H9 (cell line): ENCODE data around the gene PPP1R17. TPM values are rescaled to one million over a fixed set of nuclear protein-coding genes. Genes with fewer than 3 reads are reported as not detected.

Experiments used
- DNase-seq: peaks from one replicate; pipeline ENCODE4 v3.0.0-alpha.2; 2017
- H2AFZ ChIP-seq: one replicate; pipeline ENCODE4 v1.6.1; 2013; ENCODE audit warnings: mild to moderate bottlenecking, low read length, control low read depth, moderate library complexity
- H2AK5ac ChIP-seq: 2 replicates; pipeline ENCODE4 v1.6.1; 2013; ENCODE audit warnings: low read length, control low read depth, mixed read lengths; ENCODE audit not compliant: insufficient read length
- H2BK120ac ChIP-seq: one replicate; pipeline ENCODE4 v1.6.1; 2013; ENCODE audit warnings: low read depth, mild to moderate bottlenecking, low read length, control low read depth, inconsistent platforms; ENCODE audit not compliant: poor library complexity, severe bottlenecking
- H2BK12ac ChIP-seq: 2 replicates; pipeline ENCODE4 v1.6.1; 2013; ENCODE audit warnings: low read length, control low read depth, mixed read lengths, low read depth; ENCODE audit not compliant: insufficient read length
- H2BK15ac ChIP-seq: 2 replicates; pipeline ENCODE4 v1.6.1; 2013; ENCODE audit warnings: low read depth, low read length, control low read depth
- H2BK20ac ChIP-seq: one replicate; pipeline ENCODE4 v1.6.1; 2013; ENCODE audit warnings: low read depth, mild to moderate bottlenecking, low read length, control low read depth, inconsistent platforms; ENCODE audit not compliant: poor library complexity, severe bottlenecking
- H2BK5ac ChIP-seq: 2 replicates; pipeline ENCODE4 v1.6.1; 2013; ENCODE audit warnings: low read length, control low read depth, mixed read lengths; ENCODE audit not compliant: insufficient read length
- H3K14ac ChIP-seq: 2 replicates; pipeline ENCODE4 v1.6.1; 2013; ENCODE audit warnings: low read length, control low read depth; ENCODE audit not compliant: insufficient read depth
- H3K18ac ChIP-seq: 2 replicates; pipeline ENCODE4 v1.6.1; 2013; ENCODE audit warnings: low read depth, mild to moderate bottlenecking, mixed read lengths, low read length, control low read depth; ENCODE audit not compliant: insufficient read length
- H3K23ac ChIP-seq: 2 replicates; pipeline ENCODE4 v1.6.1; 2013; ENCODE audit warnings: low read length, control low read depth, mixed read lengths, low read depth; ENCODE audit not compliant: insufficient read length
- H3K23me2 ChIP-seq: 2 replicates; pipeline ENCODE4 v1.6.1; 2013; ENCODE audit warnings: low read depth, mild to moderate bottlenecking, mixed read lengths, low read length, control low read depth; ENCODE audit not compliant: insufficient read length, poor library complexity, severe bottlenecking
- H3K27ac ChIP-seq: 2 replicates; pipeline ENCODE4 v1.5.1; 2013; ENCODE audit warnings: low read length, control low read depth, mixed read lengths, low read depth; ENCODE audit not compliant: insufficient read length
- H3K27me3 ChIP-seq: 2 replicates; pipeline ENCODE4 v1.6.1; 2013; ENCODE audit warnings: low read length, control low read depth, inconsistent platforms; ENCODE audit not compliant: insufficient read depth
- H3K4ac ChIP-seq: 2 replicates; pipeline ENCODE4 v1.6.1; 2013; ENCODE audit warnings: low read depth, mild to moderate bottlenecking, control low read depth, inconsistent platforms, low read length, moderate library complexity
- H3K4me1 ChIP-seq: 2 replicates; pipeline ENCODE4 v1.6.1; 2013; ENCODE audit warnings: low read length, control low read depth, inconsistent platforms; ENCODE audit not compliant: insufficient read depth
- H3K4me2 ChIP-seq: 2 replicates; pipeline ENCODE4 v1.6.1; 2013; ENCODE audit warnings: low read length, control low read depth, mixed read lengths; ENCODE audit not compliant: insufficient read length, insufficient read depth
- H3K56ac ChIP-seq: 2 replicates; pipeline ENCODE4 v1.6.1; 2013; ENCODE audit warnings: low read depth, mild to moderate bottlenecking, mixed read lengths, low read length, control low read depth; ENCODE audit not compliant: insufficient read length
- H3K79me1 ChIP-seq: 2 replicates; pipeline ENCODE4 v1.6.1; 2013; ENCODE audit warnings: low read depth, mild to moderate bottlenecking, moderate library complexity, low read length, control low read depth, inconsistent platforms; ENCODE audit not compliant: insufficient read depth, poor library complexity, severe bottlenecking
- H3K79me2 ChIP-seq: 2 replicates; pipeline ENCODE4 v1.6.1; 2013; ENCODE audit warnings: low read length, control low read depth, inconsistent platforms; ENCODE audit not compliant: insufficient read depth
- H3K9ac ChIP-seq: 2 replicates; pipeline ENCODE4 v1.6.1; 2013; ENCODE audit warnings: low read length, control low read depth, mixed read lengths; ENCODE audit not compliant: insufficient read length; ENCODE audit errors: extremely low read depth
- H3K9me3 ChIP-seq: one replicate; pipeline ENCODE4 v1.6.1; 2013; ENCODE audit warnings: low read depth, low read length, inconsistent platforms; ENCODE audit not compliant: control insufficient read depth
- H3T11ph ChIP-seq: one replicate; pipeline ENCODE4 v1.6.1; 2013; ENCODE audit warnings: mild to moderate bottlenecking, low read length, control low read depth, inconsistent platforms
- H4K20me1 ChIP-seq: one replicate; pipeline ENCODE4 v1.6.1; 2013; ENCODE audit not compliant: control insufficient read depth, insufficient read length, insufficient read depth
- H4K5ac ChIP-seq: 2 replicates; pipeline ENCODE4 v1.6.1; 2013; ENCODE audit warnings: low read depth, mild to moderate bottlenecking, mixed read lengths, low read length, control low read depth; ENCODE audit not compliant: insufficient read length
- H4K8ac ChIP-seq: replicated peaks from 2 replicates; pipeline ENCODE4 v1.6.1; 2013; ENCODE audit warnings: low read length, control low read depth, mixed read lengths, low read depth; ENCODE audit not compliant: insufficient read length
- H4K91ac ChIP-seq: 2 replicates; pipeline ENCODE4 v1.6.1; 2013; ENCODE audit warnings: low read depth, mild to moderate bottlenecking, moderate library complexity, mixed read lengths, low read length, control low read depth; ENCODE audit not compliant: insufficient read length
- H3K27ac Mint-ChIP-seq, 3 experiments: 2 replicates in 2 of 3; 3 replicates in 1 of 3; pipeline ENCODE4 v1.8.0; 2020 to 2021; ENCODE audit warnings: mixed read lengths in 3 of 3, mild to moderate bottlenecking in 1 of 3, moderate library complexity in 1 of 3
- H3K27me3 Mint-ChIP-seq: 2 replicates; pipeline ENCODE4 v1.8.0; 2021; ENCODE audit warnings: low read depth, mild to moderate bottlenecking, moderate library complexity, mixed read lengths
- H3K36me3 Mint-ChIP-seq, 3 experiments: 2 replicates in 2 of 3; 3 replicates in 1 of 3; pipeline ENCODE4 v1.8.0; 2020 to 2021; ENCODE audit warnings: low read depth in 3 of 3, mixed read lengths in 3 of 3; ENCODE audit not compliant: insufficient read depth in 1 of 3
- H3K4me1 Mint-ChIP-seq, 2 experiments: 2 replicates each; pipeline ENCODE4 v1.8.0; 2020; ENCODE audit warnings: mixed read lengths in 2 of 2
- H3K4me3 Mint-ChIP-seq, 2 experiments: 2 replicates in 1 of 2; 3 replicates in 1 of 2; pipeline ENCODE4 v1.8.0; 2020 to 2021; ENCODE audit warnings: mild to moderate bottlenecking in 2 of 2, mixed read lengths in 2 of 2, moderate library complexity in 1 of 2
- H3K9me3 Mint-ChIP-seq, 2 experiments: 2 replicates in 1 of 2; 3 replicates in 1 of 2; pipeline ENCODE4 v1.8.0; 2020; ENCODE audit warnings: mild to moderate bottlenecking in 2 of 2, mixed read lengths in 2 of 2, moderate library complexity in 1 of 2
- CTCF ChIP-seq: fragments of 200-600 bp; sonication (generic); conservative IDR thresholded peaks from 3 replicates; pipeline ENCODE4 v1.8.0; 2021; ENCODE audit warnings: antibody characterized with exemption, mild to moderate bottlenecking
- WGBS: extraction: QIAGEN DNeasy Blood & Tissue Kit; methylation state at CpG from one replicate; pipeline ENCODE4 v1.1.7; 2013; ENCODE audit warnings: missing lambda C conversion rate, low lambda C conversion rate, mixed read lengths; ENCODE audit not compliant: insufficient read length; ENCODE audit errors: extremely low coverage; 5-methylcytosine and 5-hydroxymethylcytosine counted together
- total RNA-seq: library from RNA; stranded (reverse); gene quantifications from 2 replicates; pipeline ENCODE4 v1.2.1, GENCODE V29; 2021

PPP1R17 gene
- total RNA-seq, 1 experiment from 2014 or later: 1.2 TPM

GRCh38 chr7:31699050-31699449 lies 12.0 kb downstream of the PPP1R17 start:
- no peak overlapping the region for H2BK15ac ChIP-seq
- H2AFZ ChIP-seq: no peak overlapping the region
- H3K56ac ChIP-seq: no peak overlapping the region
- no peak overlapping the region for H3K4ac ChIP-seq
- no peak overlapping the region for H4K8ac ChIP-seq
- H3K27ac ChIP-seq: no peak overlapping the region
- H4K91ac ChIP-seq: no peak overlapping the region
- DNase-seq: no peak
- no peaks in the 10 kb centered on the region for H3K9me3 ChIP-seq
- no peaks in the 10 kb centered on the region for H3K23me2 ChIP-seq
- no peak overlapping the region for H3K18ac ChIP-seq
- no peaks in the 10 kb centered on the region for H3K79me2 ChIP-seq
- no peak overlapping the region for H2AK5ac ChIP-seq
- H3K79me1 ChIP-seq: no peaks in the 10 kb centered on the region
- no peak overlapping the region for H3K4me2 ChIP-seq
- no peak overlapping the region for H4K5ac ChIP-seq
- H4K20me1 ChIP-seq: no peaks in the 10 kb centered on the region
- no peak overlapping the region for H3T11ph ChIP-seq
- Mint-ChIP-seq H3K27me3 (peaks cover 9% of the 10 kb centered on the region; the same call in 1 of the 2 replicates), H3K4me1 (no peaks in the 10 kb centered on the region), H3K27ac (no peak overlapping the region), H3K9me3 (no peaks in the 10 kb centered on the region), H3K36me3 (no peaks in the 10 kb centered on the region), H3K4me3 (no peak overlapping the region)
- no peak overlapping the region for H2BK120ac ChIP-seq
- no peak overlapping the region for H3K14ac ChIP-seq
- H3K9ac ChIP-seq: no peak overlapping the region
- WGBS: no CpG with 5 or more reads among the region's 2 CpGs
- no peak overlapping the region for H2BK20ac ChIP-seq
- no peak overlapping the region for H2BK5ac ChIP-seq
- no peaks in the 10 kb centered on the region for H3K4me1 ChIP-seq
- H2BK12ac ChIP-seq: no peak overlapping the region
- no peak overlapping the region for H3K23ac ChIP-seq
- H3K27me3 ChIP-seq: no peaks in the 10 kb centered on the region
- TF ChIP-seq CTCF: 0 out of 3 replicates have a peak, but pooled peaks have one; percentile 11
